HL-60 (cell line): ENCODE results near the gene EMILIN1.

ENCODE experiments used
- DNase-seq, 2 experiments: peaks; one replicate each; pipeline ENCODE4 v3.0.0-alpha.2; 2010 to 2020; ENCODE audit warnings: low read depth in 1 of 2, low spot score in 1 of 2
- H3K27ac ChIP-seq: fragments of 250-450 bp; sonication (Bioruptor Pico); replicated peaks from 2 replicates; pipeline ENCODE4 v1.5.1; 2020; ENCODE audit warnings: mild to moderate bottlenecking, moderate library complexity
- H3K27me3 ChIP-seq: fragments of 250-450 bp; sonication (Bioruptor Pico); 2 replicates; pipeline ENCODE4 v1.5.1; 2021; ENCODE audit warnings: mild to moderate bottlenecking, moderate library complexity; ENCODE audit not compliant: insufficient read depth, poor library complexity, severe bottlenecking
- H3K4me3 ChIP-seq: replicated peaks from 2 replicates; pipeline ENCODE4 v1.5.1; 2011; ENCODE audit warnings: mild to moderate bottlenecking, control low read depth, low read length; ENCODE audit not compliant: insufficient read depth
- CTCF ChIP-seq: IDR thresholded peaks from one replicate; pipeline ENCODE4 v1.5.1; 2011; ENCODE audit warnings: low read length, control low read depth, inconsistent platforms; ENCODE audit not compliant: insufficient read depth
- GABPA ChIP-seq: IDR thresholded peaks from 2 replicates; pipeline ENCODE4 v1.6.1; 2012; ENCODE audit warnings: low read depth
- POLR2AphosphoS5 ChIP-seq: IDR thresholded peaks from 2 replicates; pipeline ENCODE4 v1.6.1; 2012; ENCODE audit warnings: low read depth
- REST ChIP-seq: IDR thresholded peaks from 2 replicates; pipeline ENCODE4 v1.6.1; 2012; ENCODE audit warnings: low read depth; ENCODE audit not compliant: insufficient replicate concordance
- SPI1 ChIP-seq: IDR thresholded peaks from 2 replicates; pipeline ENCODE4 v1.6.1; 2012; ENCODE audit warnings: low read depth, mild to moderate bottlenecking, borderline replicate concordance

The EMILIN1 gene

GRCh38 chr2:27123302-27124150 lies 45.1 kb downstream of the EMILIN1 start, which contains the start of gene ABHD1:
TSS of gene ABHD1 (plus strand) at chr2:27123815. CDS start at chr2:27123949, 134 bp downstream.
- no peaks in the 10 kb centered on the region for H3K27me3 ChIP-seq
- peak in 1 of 2 experiments; percentile 73 for DNase-seq
- H3K27ac ChIP-seq, result peak within 1 kb of the TSS; percentile 44
- H3K4me3 ChIP-seq, result peak within 1 kb of the TSS; percentile 72
- TF ChIP-seq GABPA (no peak), REST (peak; percentile 4)

GRCh38 chr2:27125104-27125503 lies 46.7 kb downstream of the EMILIN1 start:
- DNase-seq, result no peak
- no peak overlapping the region for H3K4me3 ChIP-seq
- no peaks in the 10 kb centered on the region for H3K27me3 ChIP-seq
- TF ChIP-seq SPI1, result no peak
- TF ChIP-seq REST, result no peak
- TF ChIP-seq POLR2AphosphoS5, result no peak
- TF ChIP-seq CTCF, result no peak
- TF ChIP-seq GABPA, result no peak
- H3K27ac ChIP-seq, result no peak overlapping the region

- Histone ChIP-seq H3K27me3 (no peaks in the 10 kb centered on the region), H3K27ac (no peak overlapping the region), H3K4me3 (no peak overlapping the region)
- TF ChIP-seq REST (no peak), SPI1 (no peak), CTCF (no peak), POLR2AphosphoS5 (no peak), GABPA (no peak)
- DNase-seq, result no peak
Measured at GRCh38 chr2:27126252-27126710, 47.9 kb downstream of the EMILIN1 start.
